ENCODE results near the gene MPHOSPH9. TPM values are rescaled to one million over a fixed set of nuclear protein-coding genes. Genes with fewer than 3 reads are reported as not detected.

Gene MPHOSPH9
- total and polyA plus RNA-seq, 2 of the 13 experiments (the other 11 are each of a cell fraction or from before 2014, with no cell fraction given), result 20.3 to 63.4 TPM

- DNase-seq (ENCODE audit: low spot score) (no peak), FAIRE-seq (no peak), ATAC-seq (no peak)
- Histone ChIP-seq H3K27ac (ENCODE audit: extremely low read length, insufficient read depth, low read length) (no peak overlapping the region), H3K9ac (ENCODE audit: insufficient read depth, low read depth, low read length) (no peak overlapping the region), H4K20me1 (ENCODE audit: insufficient read depth, low read length) (no peaks in the 10 kb centered on the region), H3K27me3 (ENCODE audit: control insufficient read depth in 1 of 2, insufficient read depth in 2 of 2, low read length in 2 of 2) (no peaks in the 10 kb centered on the region), H3K36me3 (replicated peaks in 1 of 2; ENCODE audit: control insufficient read depth in 1 of 2, insufficient read depth in 2 of 2, low read length in 2 of 2) (peaks cover 9 to 55% of the 10 kb centered on the region in 2 experiments), H3K9me3 (ENCODE audit: low read length) (no peaks in the 10 kb centered on the region), H3K4me2 (ENCODE audit: low read depth, low read length) (no peak overlapping the region), H3K79me2 (ENCODE audit: insufficient read depth, low read length) (no peaks in the 10 kb centered on the region), H3K4me1 (ENCODE audit: insufficient read depth, low read length) (peaks cover 42% of the 10 kb centered on the region), H3K4me3 (replicated peaks in 1 of 3; ENCODE audit: insufficient read depth in 1 of 3, low read depth in 2 of 3, low read length in 3 of 3) (no peak overlapping the region), H2AFZ (ENCODE audit: low read length) (no peak overlapping the region)
- TF ChIP-seq MAFK (conservative IDR thresholded peaks at IDR 0.05 in 1 of 2, IDR thresholded peaks at IDR 0.05 in 1 of 2; ENCODE audit: low read length in 2 of 2) (peak; percentile 26 to 63; a peak in 3 of 4 replicates), ZNF280D (CRISPR knock-in tag; IDR thresholded peaks at IDR 0.05) (no peak), MAFF (IDR thresholded peaks at IDR 0.05; ENCODE audit: low read depth, low read length) (peak; percentile 36), HOMEZ (CRISPR knock-in tag; IDR thresholded peaks at IDR 0.05; ENCODE audit: low read depth) (no peak)
- intact Hi-C loops (cut with micrococcal nuclease; ENCODE audit: unreplicated experiment) (no loop called here), in situ Hi-C loops (cut with HindIII; ENCODE audit: extremely low pct_ligation_motif_present, low pct_unique_long_range_greater_than_20kb) (no loop called here)
- no TSS peak for BruUV-seq (replicated peaks)
- CTCF ChIA-PET (ENCODE audit: low intra/inter-chr PET ratio, low total read pairs), result no interaction called here
- WGBS (ENCODE audit: low lambda C conversion rate), result 89% methylated on average over 9 of the region's 9 CpGs
- POLR2A ChIA-PET, result interaction anchor here (0.7 to 1.5 kb wide), 2 partner anchors 10 to 68 kb away, joined by 4 to 9 read pairs; partner anchors contain the start of genes MPHOSPH9 and MTRFR
Measured at GRCh38 chr12:123164710-123165261, 68.2 kb downstream of the MPHOSPH9 start.
